ENCODE results near the gene BCL7B.
"Not testable (repeated sequence)": the region's sequence is repeated elsewhere in the genome, so short reads cannot be mapped to it uniquely, and the experiment has no call there.

Gene BCL7B

DNA sequence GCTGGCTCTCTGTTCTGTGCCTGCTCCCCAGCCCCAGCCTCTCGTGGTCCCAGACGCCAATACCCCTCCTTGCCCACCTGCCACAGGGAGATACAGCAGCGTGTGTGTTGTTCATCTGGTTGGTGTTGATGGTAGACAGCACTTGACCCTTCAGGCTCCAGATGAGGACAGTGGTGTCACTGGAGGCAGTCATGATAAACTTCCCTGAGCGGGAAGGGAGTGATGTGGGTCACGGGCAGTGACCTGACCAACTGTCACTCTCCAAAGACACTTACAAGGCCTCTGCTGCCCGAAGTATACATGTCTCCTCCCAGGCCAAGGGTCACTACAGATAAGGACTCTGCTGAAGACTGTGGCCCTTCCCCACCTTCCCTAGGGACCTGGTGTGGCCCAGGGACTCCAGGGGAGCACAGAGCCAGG lies 15.3 kb upstream of the BCL7B start:
- DNase-seq (ENCODE audit: low read depth) = no peak

DNA sequence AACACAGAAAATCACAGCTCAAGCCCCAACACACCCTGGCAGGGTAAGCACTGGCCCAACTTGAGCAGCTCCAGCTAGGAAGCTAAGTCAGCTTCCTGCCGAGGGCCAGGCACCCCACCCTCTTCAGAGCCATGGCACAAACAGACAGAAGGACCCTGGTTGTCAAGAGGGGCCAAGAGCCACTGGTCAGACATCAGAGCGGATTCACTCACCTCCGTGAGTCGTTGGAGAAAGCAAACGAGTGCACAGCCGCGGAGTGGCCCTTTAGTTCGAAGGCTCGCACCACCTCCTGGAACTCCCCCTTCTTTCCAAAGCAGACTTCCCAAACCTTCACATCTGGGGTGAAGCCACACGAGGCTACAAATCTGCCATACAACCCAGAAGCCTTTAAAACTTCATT lies 13.5 kb upstream of the BCL7B start:
- no peak for DNase-seq (ENCODE audit: low read depth)

DNA sequence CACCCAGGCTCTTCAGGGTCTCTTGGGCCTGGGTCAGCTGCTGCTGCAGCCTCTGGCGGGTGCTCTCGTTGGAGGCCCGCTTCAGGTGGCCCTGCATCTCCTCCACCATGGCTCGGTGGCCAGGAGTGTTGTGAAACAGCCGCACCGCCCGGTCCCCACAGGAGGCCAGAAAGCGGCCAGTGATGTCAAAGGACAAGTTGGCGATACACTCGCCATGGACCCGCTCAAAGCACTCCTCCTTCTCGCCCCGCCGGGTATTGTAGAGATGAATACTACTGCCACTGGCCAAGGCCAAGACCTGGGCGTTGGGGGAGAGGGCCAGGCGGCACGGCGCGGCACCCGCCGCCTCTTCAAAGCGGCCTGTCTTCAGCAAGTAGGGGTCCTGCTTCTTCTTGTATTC lies 13.0 kb upstream of the BCL7B start:
- no peak for DNase-seq (ENCODE audit: low read depth)

DNA sequence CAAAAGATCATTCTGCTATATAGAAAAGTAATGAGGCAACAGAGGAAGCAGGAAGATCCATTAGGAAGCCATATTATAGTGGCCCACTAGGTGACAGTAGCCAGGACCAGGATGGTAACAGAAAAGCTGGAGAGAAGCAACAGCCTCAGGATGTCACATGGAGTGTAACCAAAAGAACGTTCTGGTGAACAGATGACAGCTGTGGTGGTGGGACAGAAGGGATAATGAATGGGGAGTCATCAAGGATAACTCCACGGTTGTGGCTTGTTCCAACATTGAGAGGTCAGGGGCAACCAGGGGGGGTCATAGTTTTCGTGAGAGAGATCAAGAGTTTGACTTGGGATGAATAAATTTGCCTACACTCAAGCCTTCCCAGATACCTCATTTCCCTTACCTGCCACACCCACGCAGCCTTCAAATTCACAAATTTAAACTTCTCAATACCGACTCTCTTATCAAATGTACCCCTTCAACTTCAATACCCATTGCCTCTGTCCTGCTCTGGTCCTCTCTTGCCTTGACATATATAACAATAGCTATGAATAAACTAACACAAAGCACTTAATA lies 11.6 kb upstream of the BCL7B start:
- no peak for DNase-seq (ENCODE audit: low read depth)

DNA sequence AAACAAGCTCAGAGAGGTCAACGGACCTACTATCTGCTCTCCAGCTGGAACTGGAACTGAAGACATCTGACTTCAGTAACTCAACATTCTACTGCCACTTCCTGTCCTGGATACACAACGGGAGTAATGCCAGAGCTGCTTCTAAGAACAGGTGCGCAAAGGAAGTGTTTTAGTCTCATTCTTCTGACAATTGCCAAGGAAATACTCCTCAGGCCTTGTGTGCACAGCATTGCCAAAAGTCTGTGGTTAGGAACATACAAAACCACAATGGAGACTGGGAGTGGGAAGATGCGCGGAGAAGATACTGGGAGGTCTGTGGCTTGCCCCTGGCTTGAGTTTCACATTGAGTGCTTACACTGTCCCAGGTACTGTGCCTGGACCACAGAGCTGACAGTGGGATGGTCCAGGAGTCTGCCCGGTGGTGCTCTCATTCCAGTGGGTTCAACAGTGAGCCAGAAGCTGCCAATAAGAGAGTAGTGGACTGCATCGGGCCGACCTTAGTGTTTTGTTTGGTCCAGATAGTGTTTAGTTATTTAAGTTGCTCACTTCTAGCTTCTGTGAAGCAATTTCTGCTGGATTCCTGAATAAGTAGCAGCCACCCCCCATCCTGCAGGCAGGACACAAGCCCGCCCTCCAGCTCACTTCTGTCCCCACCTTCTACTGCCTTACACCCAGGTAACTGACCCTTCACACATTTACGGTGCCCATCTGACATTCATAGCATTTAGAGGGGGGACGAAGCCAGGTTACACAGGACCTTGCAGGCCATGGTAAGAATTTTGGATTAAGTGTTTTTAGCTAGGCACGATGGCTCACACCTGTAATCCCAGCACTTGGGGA lies 10.6 kb upstream of the BCL7B start:
- DNase-seq (ENCODE audit: low read depth) = no peak

DNA sequence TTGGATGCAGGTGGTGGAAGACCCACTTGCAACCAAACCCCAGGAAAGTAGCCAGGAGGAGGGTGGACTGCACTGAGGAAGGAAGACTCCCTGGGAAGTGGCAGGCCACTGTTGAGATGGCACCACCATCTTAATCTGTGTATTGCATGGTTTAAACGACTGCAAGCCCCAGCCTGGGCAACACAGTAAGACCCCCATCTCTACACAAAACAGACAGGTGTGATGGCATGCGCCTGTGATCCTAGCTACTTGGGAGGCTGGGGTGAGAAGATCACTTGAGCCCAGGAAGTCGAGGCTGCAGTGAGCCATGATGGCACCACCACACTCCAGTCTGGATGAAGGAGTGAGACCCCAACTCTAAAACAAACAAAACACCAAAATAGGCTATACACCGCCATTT lies 9.7 kb upstream of the BCL7B start:
- DNase-seq (ENCODE audit: low read depth) = no peak

DNA sequence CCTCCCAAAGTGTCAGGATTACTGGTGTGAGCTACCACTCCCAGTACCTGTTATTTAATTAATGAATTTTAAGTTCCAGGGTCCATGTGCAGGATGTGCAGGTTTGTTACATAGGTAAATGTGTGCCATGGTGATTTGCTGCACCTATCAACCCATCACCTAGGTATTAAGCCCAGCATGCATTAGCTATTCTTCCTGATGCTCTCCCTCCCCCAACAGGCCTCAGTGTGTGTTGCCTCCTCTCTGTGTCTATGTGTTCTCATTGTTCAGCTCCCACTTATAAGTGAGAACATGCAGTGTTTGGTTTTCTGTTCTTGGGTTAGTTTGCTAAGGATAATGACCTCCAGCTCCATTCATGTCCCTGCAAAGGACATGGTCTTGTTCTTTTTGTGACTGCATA lies 8.9 kb upstream of the BCL7B start:
- DNase-seq (ENCODE audit: low read depth) = not testable (repeated sequence)

DNA sequence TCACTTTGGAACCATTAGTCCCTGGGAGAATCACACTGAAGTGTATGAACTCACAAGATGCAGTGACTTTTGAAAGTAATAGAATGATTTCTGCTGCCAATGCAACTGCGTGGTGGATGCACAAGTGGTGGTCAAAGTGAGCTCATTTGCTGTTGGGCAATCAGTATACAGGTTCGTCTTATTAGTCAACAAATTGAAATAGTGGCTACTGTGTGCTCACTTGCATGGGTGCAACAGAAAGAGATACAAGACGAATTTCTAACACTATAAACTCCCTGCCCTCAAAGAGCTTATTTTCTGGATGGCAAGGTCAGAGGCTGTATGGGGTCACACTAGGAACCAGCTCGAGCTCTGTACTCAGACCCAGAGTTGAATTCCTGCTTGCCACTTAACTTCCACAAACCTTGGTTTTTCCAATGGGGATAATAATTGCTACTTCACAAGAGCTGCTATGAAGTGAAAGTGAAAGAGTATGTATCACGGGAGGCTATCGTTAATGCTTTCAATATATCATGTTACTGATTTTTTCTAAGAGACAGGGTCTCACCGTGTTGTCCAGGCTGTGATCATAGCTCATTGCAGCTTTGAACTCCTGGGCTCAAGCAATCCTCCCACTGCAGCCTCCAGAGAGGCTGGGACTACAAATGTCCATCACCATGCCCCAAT lies 8.3 kb upstream of the BCL7B start:
- DNase-seq (ENCODE audit: low read depth) = no peak

DNA sequence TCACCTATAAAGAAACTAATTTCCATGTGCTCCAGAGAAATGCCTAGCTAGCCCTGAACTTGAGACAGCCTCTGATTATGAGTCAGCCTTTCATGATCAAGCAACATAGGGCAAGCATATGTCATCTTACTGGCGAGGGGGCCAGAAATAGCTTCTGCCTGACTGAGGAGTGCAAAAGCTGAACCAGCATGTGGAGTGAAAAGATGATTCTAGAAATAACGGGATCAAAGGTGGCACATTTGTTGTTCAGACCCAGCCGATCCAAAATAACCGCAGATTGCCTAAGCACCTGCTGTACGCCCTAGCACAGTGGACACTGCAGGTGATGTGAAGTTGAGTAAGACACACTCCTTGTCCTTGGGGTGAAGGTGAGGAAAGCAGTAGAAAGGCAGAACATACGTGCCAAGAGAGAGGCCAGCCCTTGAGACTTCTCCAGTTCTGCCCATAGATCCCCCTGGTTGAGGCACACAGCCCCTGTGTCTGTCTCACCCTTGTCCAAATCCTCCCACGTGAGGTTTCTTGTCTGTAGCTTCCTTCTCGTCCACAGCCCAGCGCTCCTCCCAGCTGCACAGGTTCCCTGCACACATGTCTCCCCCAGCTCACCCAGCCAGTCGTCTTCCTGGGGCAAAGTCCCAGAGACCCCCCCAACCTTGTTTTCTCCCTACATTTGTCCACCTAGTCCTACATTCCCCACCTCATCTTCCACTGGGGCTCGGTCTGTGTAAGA lies 2.8 kb upstream of the BCL7B start:
- no peak for DNase-seq (ENCODE audit: low read depth)

DNA sequence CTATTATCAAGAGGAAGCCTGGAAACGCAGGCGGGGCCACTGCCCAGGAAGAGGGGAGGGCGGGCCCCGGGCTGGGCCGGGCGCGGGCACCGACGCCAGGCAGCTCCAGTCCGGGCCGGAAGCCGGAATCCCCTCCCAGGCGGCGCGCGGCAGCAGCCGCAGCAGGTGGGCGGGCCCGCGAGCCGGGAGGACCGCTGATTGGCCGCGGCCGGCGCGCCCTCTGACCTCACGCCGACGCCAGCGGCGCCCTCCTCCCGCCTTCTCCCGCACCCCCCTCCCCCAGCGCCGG lies 438 bp downstream of the BCL7B start:
- peak; percentile 79 for DNase-seq (ENCODE audit: low read depth)

DNA sequence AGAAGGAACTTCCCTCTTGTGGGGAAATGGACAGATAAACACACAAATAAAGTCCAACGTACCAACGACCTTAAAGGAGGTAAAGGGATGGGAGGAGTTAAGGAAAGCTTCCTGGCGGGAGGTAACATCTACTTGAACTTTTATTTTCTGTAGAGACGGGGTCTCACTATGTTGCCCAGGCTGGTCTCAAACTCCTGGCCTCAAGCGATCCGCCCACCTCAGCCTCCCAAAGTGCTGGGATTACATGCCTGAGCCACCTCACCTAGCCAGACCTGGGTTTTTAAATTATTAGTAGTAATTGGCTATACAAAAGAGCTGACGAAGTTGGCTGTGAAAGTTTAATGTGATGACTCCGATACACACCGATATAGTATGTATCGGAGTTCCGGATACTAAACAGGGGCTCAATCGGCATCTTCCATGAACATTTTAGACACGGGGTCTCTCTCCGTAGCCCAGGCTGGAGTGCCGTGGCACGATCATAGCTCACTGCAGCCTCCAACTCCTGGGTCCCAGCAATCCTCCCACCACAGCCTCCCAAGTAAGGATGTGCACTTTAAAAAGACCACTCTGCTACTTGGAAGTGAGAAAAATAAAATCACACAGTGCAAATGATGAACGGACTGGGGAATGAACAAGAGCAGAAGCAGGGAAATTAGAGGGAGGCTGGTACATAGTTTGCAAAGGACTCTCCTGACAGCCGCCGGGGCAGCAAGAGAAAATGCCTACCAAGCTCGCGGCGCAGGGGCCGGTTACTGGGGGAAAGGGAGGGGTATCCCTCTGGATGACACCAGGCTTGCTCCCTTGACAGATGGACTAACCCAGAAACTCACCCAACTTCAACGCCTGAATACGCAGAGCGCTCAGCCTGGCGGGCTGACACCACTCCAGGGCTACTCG lies 1.0 kb downstream of the BCL7B start:
- no peak for DNase-seq (ENCODE audit: low read depth)

DNA sequence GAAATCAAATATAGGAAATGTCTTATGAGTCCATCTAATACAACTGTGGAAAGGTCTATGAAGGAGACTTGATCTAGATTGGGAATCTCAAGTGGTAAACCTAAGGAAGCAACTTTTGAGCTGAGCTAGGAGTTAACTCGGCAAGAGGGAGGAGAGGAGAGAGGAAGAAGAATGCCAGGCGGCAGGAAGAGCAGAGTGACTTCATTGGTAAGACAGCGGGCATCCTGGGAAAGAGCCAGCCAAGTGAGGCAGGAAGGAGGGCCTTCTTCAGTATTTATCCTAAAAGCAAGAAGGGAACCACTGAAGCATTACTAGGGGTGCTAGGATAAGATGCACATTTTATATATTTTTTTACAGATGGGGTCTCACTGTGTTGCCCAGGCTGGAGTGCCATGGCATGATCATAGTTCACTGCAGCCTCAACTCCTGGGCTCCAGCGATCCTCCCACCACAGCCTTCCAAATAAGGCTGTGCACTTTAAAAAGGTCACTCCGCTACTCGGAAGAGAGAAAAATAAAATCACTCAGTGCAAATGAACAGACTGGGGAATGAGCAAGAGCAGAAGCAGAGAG lies 2.0 kb downstream of the BCL7B start:
- no peak for DNase-seq (ENCODE audit: low read depth)

DNA sequence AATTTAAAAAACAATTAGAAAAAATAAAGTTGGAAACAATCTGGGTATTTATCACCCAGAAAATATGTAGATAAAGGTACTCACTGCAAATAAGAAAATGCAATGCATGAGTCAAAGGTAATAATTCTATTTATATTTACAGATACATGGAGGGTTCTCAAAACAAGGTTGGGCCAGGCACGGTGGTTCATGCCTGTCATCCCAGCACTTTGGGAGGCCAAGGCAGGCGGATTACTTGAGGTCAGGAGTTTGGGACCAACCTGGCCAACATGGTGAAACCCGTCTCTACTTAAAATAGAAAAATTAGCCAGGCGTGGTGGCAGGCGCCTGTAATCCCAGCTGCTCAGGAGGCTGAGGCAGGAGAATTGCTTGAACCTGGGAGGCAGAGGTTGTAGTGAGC lies 7.4 kb downstream of the BCL7B start:
- not testable (repeated sequence) for DNase-seq (ENCODE audit: low read depth)

DNA sequence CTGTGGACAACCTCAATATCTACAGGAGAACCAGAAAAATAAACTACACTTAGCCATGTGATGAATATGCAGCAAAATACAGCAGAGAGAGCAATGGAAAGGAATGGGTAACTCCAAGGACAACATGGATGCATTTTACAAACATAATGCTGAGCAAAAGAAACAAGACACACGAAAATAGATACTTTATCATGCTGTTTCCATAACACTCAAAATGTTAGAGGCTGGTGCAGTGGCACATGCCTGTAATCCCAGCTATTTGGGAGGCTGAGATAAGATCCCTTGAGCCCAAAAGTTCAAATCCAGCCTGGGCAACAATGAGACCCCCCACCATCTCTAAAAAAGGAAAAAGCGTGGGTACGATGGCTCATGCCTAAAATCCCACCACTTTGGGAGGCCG lies 8.3 kb downstream of the BCL7B start:
- no peak for DNase-seq (ENCODE audit: low read depth)

DNA sequence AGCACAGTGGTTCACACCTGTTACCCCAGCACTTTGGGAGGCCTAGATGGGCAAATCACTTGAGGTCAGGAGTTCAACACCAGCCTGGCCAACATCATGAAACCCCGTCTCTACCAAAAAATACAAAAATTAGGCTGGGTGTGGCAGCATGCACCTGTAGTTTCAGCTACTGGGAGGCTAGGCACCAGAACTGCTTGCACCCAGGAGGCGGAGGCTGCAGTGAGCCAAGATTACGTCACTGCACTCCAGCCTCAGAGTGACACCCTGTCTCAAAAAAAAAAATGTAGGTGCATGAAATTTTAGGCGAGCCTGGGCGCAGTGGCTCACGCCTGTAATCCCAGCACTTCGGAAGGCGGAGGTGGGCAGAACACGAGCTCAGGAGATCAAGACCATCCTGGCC lies 9.6 kb downstream of the BCL7B start:
- no peak for DNase-seq (ENCODE audit: low read depth)

DNA sequence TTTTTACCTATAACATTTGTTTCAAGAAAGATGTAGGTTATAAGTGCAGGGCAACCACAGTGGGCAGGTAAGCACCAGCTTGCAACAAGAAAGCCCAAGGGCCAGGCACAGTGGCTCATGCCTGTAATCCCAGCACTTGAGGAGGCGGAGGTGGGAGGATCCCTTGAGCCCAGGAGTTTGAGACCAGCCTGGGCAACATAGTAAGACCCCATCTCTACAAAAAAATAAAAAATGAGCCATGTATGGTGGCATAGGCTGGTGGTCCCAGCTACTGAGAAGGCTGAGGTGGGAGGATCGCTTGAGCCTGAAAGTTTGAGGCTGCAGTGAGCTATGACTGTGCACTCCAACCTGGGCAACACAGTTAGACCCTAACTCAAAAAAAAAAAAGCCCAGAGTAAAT lies 12.8 kb downstream of the BCL7B start:
- DNase-seq (ENCODE audit: low read depth) = no peak

DNA sequence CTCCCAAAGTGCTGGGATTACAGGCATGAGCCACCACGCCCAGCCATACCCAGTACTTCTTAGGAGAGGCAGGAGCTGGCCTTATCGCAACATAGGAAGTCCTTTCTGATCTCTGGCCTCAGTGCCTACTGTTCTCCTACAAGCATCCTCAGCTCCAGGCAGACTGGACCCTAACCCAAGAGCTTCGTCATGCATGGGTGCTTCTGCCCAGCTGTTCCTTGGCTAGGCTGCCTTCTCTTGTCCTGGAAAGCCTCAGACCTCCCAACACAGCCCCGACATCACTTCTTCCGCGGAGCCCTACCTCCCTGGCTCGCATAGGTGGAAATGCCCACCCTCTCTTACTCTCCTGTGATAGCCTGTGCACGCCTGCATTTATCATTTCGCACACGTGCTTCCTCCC lies 15.8 kb downstream of the BCL7B start:
- no peak for DNase-seq (ENCODE audit: low read depth)

DNA sequence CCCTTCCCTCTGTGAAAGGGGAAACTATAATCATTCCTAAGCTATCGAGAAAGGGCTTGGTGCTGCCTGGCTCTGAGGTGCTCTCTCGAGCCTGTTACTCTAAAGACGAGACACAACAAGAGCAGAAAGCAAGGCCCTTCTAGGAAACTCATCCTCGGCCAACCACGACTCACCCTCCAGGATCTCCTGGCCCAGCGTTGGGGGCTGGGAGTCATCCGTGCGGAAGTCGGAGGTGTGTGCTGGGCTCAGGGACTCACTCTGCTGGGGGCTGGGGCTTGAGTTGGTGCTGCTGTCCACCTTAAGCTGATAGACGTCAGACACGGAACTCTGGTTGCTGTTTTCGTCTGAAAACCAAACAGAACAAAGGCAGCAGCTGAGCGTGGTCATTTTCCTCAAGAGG lies 17.8 kb downstream of the BCL7B start:
- no peak for DNase-seq (ENCODE audit: low read depth)

DNA sequence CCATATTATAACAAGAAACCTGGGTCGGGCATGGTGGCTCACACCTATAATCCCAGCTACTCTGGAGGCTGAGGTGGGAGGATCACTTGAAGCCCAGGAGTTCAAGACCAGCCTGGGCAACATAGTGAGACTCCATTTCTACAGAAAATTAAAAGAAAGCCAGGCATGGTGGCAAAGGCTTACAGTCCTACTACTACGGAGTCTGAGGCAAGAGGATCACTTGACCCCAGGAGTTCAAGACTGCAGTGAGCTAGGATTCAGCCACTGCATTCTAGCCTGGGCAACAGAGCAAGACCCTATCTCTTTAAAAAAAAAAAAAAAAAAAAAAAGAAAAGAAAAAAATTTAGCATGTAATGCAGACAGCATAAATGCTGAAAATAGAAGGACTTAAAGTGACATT lies 19.0 kb downstream of the BCL7B start:
- DNase-seq (ENCODE audit: low read depth) = not testable (repeated sequence)

DNA sequence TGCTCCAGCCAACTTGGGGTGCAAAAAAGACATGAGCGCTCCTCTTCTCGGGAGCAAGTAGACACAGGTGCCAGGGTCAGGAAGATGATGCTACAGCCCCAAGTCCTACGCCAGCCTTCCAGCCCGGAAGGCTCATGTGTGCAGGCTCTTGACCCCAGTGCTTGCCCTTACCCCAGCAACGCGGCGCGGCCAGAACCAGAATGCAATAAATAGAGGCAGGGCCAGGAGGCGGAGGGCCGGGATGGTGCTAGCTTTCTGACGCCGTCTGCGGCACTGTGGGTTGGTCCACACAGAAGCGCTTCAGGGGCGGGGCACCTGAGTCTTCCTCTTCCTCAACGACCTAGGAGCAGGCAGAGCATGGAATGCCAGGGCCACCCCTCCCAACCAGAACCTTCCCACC lies 20.4 kb downstream of the BCL7B start:
- no peak for DNase-seq (ENCODE audit: low read depth)

DNA sequence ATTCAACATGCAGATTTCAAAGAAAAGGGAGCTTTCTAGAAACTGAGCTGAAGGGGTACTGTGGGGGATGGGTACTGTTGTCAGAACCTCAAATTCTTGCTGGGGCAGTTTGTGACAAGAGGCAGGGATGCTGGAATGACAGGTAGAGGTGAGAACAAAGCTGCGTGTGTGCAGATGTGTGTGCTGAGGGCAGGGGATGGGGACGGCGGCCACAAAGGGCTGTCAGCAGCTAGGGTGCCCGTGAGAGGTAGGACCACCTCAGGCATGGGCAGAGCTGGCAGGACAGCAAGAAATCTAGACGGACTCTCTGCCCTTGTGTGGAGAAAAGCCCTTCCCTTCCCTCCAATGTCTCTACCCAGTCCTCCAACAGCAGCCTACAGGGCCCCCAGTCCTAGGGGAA lies 21.0 kb downstream of the BCL7B start:
- DNase-seq (ENCODE audit: low read depth) = no peak

DNA sequence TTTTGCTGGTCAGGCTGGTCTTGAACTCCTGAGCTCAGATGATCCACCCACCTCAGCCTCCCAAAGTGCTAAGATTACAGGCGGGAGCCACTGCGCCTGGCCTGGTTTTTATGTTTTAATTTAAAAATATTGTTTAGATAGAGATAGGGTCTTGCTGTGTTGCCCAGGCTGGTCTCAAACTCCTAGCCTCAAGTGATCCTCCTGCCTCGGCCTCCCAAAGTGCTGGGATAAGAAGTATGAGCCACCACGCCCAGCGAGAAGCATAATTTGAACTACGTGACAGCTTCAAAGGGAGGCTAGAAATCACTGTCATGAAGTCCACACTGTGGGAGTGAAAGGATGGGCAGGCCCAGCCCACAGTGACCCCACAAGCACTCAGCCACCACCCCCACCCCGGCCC lies 21.6 kb downstream of the BCL7B start:
- not testable (repeated sequence) for DNase-seq (ENCODE audit: low read depth)
